Measurements from ENCODE around the gene TRANK1.

TRANK1 gene

GRCh38 chr3:36895496-36896409, 49.1 kb downstream of the TRANK1 start:
- H3K27me3 ChIP-seq (replicated peaks) = no peaks in the 10 kb centered on the region
- no peak overlapping the region for H3K4me3 ChIP-seq (ENCODE audit: low read depth, low read length)
- no peak overlapping the region for H3K27ac ChIP-seq
- no peak for TF ChIP-seq CTCF (IDR thresholded peaks at IDR 0.05; ENCODE audit: low read depth, low read length, missing control alignments)
- in situ Hi-C loops (cut with HindIII; ENCODE audit: low pct_ligation_motif_present, low sequenced_read_pairs) = no loop called here
- H3K36me3 ChIP-seq (replicated peaks) = no peaks in the 10 kb centered on the region
- no peak for DNase-seq

GRCh38 chr3:36894914-36895313, 49.9 kb downstream of the TRANK1 start:
- Histone ChIP-seq H3K4me3 (ENCODE audit: low read depth, low read length) (no peak overlapping the region), H3K27ac (no peak overlapping the region), H3K36me3 (replicated peaks) (no peaks in the 10 kb centered on the region), H3K27me3 (replicated peaks) (no peaks in the 10 kb centered on the region)
- in situ Hi-C loops (cut with HindIII; ENCODE audit: low pct_ligation_motif_present, low sequenced_read_pairs) = no loop called here
- TF ChIP-seq CTCF (IDR thresholded peaks at IDR 0.05; ENCODE audit: low read depth, low read length, missing control alignments) = no peak
- DNase-seq = no peak

GRCh38 chr3:36893826-36894225, 51.0 kb downstream of the TRANK1 start:
- DNase-seq = no peak
- TF ChIP-seq CTCF (IDR thresholded peaks at IDR 0.05; ENCODE audit: low read depth, low read length, missing control alignments) = no peak
- Histone ChIP-seq H3K36me3 (replicated peaks) (no peaks in the 10 kb centered on the region), H3K27me3 (replicated peaks) (no peaks in the 10 kb centered on the region), H3K27ac (no peak overlapping the region), H3K4me3 (ENCODE audit: low read depth, low read length) (no peak overlapping the region)
- in situ Hi-C loops (cut with HindIII; ENCODE audit: low pct_ligation_motif_present, low sequenced_read_pairs) = no loop called here

- Histone ChIP-seq H3K27ac (no peak overlapping the region), H3K36me3 (replicated peaks) (no peaks in the 10 kb centered on the region), H3K27me3 (replicated peaks) (no peaks in the 10 kb centered on the region), H3K4me3 (ENCODE audit: low read depth, low read length) (no peak overlapping the region)
- DNase-seq = peak; percentile 81
- TF ChIP-seq CTCF (IDR thresholded peaks at IDR 0.05; ENCODE audit: low read depth, low read length, missing control alignments) = no peak
- in situ Hi-C loops (cut with HindIII; ENCODE audit: low pct_ligation_motif_present, low sequenced_read_pairs) = no loop called here
Measured at GRCh38 chr3:36893137-36893557, 51.7 kb downstream of the TRANK1 start.

- Histone ChIP-seq H3K4me3 (ENCODE audit: low read depth, low read length) (no peak overlapping the region), H3K27ac (no peak overlapping the region), H3K36me3 (replicated peaks) (no peaks in the 10 kb centered on the region), H3K27me3 (replicated peaks) (no peaks in the 10 kb centered on the region)
- in situ Hi-C loops (cut with HindIII; ENCODE audit: low pct_ligation_motif_present, low sequenced_read_pairs) = no loop called here
- TF ChIP-seq CTCF (IDR thresholded peaks at IDR 0.05; ENCODE audit: low read depth, low read length, missing control alignments) = no peak
- DNase-seq = no peak
Measured at GRCh38 chr3:36892457-36893136, 52.3 kb downstream of the TRANK1 start.

Data from brain microvascular endothelial cell (primary cell).